Measurements from ENCODE around the gene PRRX1.

PRRX1 gene

DNA sequence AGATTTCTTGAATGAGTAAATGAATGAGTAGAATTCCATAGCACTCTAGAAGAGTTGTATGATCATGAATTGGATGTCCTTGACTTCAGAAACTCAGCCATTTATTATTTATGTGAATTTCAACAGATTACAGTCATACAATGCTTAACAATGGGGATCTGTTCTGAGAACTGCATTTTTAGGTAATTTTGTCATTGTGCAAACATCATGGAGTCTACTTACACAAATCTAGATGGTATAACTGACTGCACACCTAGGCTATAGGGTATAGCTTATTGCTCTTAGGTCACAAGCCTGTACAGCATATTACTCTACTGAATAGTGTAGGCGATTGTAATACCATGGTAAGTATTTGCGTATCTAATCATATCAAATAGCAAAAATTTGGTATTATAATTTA lies 59.6 kb downstream of the PRRX1 start:
- no peak for DNase-seq

GRCh38 chr1:170725326-170725725 lies 61.4 kb downstream of the PRRX1 start:
- DNase-seq = no peak

DNA sequence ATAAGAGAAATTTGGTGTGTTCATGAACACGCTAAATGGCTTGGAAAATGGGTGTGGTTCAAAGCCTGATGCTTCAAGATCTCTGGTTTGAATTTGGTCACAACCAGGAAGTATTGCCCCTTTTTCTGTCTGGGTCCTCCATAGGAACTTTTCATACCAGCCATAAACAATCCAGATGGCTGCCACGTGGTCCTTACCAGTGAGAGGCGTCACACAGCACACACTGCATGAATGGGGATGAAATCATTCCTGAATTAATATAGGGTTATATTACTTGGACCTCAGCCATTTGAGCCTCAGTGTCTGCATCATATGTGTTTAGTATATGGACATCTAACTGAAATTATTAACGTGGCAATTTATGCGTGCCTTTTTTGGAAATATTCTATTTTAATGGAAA lies 64.0 kb downstream of the PRRX1 start:
- no peak for DNase-seq

GRCh38 chr1:170729225-170730002 lies 65.5 kb downstream of the PRRX1 start:
- DNase-seq = no peak

GRCh38 chr1:170730014-170730413 lies 66.1 kb downstream of the PRRX1 start:
- no peak for DNase-seq

DNA sequence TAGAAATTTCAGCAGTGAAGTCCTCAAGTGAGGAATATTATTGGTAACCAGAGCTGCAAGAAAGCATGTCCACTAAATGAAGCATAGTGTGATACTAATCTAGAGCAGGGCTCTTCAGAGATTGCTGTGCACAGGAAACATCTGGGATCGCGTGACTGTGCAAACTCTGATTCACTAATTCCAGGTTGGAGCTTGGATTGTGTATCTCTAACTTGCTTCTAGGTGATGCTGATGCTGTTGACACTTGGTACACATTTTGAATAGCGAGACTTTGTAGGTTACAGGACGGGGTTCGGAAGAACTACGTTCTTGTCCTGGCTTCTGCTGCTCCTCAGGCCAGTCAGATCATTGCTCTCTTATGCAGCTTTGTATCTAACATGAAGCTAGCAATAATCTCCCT lies 66.5 kb downstream of the PRRX1 start:
- DNase-seq = no peak

- no peak for DNase-seq
Measured at GRCh38 chr1:170731566-170732251, 67.8 kb downstream of the PRRX1 start.

DNA sequence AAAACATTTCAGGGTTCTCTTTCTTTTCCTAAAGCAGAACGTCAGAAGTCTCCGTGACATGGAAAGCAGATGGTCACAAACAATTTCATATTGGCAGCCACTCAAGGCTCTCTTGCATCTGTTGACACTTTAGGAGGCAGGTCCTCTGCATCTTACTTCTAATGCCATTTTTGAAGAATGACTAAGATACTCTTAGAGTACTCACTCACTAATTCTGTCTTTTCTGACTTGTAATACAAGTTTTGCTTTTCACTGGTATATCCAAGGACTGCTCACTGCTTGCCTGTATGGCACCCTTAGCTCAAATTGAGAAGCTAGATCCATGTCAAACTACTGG lies 68.3 kb downstream of the PRRX1 start:
- DNase-seq = no peak

DNA sequence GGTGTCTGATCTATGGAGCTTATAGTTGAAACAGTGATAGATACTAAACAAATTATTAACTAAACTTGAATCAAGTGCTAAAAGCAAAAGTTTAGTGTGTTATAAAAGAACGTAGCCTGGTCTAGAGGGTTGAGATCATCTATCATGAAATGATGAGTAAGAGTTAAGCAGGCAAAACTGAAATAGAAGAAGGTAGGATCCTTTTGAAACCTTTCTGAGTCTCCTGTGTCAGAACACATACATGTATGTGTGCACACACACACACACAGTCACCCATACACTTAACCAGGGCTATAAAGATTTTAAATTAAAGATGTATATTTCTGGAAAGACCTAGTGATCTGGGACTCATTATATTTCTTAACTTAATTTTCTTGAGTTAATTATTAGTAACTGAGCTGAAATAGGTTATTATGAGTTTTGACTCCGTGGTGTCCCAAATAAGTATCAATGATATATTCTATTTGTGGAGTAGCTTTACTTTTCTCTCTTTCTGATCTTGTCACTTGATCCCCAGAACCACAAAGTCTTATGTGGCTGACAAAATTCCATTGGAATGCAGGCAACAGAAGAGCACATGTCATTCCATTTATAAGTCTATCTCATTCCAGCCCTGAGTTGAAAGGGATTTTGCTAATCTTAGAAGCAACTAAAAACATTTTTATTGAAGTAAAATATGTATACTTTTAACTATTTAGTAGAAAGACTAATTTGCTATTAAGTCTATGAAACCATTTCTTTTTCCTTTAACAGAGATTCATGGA lies 70.7 kb downstream of the PRRX1 start:
- DNase-seq = no peak

GRCh38 chr1:170735366-170736263 lies 71.7 kb downstream of the PRRX1 start:
- DNase-seq = no peak

DNA sequence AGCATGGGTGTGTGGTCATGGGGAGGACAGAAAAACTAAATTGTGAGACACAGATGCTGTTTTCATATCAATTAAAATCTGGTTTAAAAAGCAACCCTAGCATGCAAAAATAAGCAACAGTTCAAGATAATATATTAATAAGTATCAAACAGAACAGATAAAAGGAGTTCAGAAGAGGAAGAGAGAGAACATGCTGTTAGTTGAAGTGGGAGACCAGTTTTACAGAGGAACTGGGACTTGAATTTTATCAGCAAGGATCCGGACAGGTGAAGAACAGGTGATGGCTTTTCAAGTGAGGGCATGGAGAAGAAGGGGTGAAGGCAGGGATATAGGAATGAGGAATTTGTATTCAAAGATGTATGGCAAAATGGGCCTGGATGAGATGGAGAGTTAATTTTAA lies 75.9 kb downstream of the PRRX1 start:
- DNase-seq = no peak

DNA sequence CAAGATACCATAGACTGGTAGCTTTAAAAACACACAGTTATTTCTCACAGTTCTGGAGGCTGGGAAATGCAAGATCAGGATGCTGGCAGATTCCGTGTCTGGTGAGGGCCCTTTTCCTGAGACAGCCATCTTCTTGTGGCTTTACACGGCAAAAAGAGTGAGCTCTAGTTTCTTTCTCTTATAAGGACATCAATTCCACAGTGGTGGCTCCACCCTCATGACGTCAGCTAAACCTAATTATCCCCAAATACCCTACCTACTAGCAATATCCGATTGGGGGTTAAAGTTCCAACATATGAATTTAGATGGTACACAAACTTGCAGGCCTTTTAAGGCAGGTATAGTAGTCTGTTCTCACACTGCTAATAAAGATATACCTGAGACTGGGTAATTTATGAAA lies 77.7 kb downstream of the PRRX1 start:
- DNase-seq = no peak

GRCh38 chr1:170742600-170742999 lies 78.7 kb downstream of the PRRX1 start:
- no peak for DNase-seq

DNA sequence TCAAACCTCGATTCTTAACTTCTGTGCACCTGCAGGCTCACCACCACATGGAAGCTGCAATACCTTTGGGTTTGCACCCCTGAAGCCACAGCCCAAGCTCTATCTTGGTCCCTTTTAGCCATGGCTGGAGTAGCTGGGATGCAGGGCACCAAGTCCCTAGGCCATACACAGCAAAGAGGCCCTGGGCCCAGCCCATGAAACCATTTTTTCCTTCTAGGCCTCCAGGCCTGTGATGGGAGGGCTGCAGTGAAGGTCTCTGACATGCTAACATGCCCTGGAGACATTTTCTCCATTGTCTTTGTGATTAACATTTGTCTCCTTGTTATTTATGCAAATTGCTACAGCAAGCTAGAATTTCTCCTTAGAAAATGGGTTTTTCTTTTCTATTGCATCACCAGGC lies 79.2 kb downstream of the PRRX1 start:
- no peak for DNase-seq

- DNase-seq = no peak
Measured at GRCh38 chr1:170749549-170749948, 85.6 kb downstream of the PRRX1 start.

DNA sequence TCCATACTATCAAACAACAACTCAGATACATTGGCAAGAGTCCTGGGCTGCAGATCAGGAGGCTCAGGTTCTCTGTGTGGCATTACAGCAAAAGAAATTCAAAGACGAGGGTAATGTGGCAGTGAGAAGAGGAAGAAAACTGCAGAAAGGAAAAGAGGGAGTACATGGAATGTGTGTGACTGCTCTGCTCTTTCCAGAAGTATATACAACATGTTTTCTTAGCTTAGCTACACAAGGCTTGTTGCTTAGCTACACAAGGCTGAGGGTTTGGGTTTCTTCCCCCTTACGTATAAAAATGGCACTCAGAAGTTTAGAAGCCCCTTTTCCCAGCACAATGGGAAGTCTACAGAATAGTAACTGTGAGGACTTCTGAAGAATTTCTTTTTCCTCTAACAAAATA lies 86.0 kb downstream of the PRRX1 start:
- DNase-seq = no peak

- no peak for DNase-seq
Measured at GRCh38 chr1:170755795-170756194, 91.9 kb downstream of the PRRX1 start.

GRCh38 chr1:170758992-170759391 lies 95.1 kb downstream of the PRRX1 start:
- DNase-seq = no peak

DNA sequence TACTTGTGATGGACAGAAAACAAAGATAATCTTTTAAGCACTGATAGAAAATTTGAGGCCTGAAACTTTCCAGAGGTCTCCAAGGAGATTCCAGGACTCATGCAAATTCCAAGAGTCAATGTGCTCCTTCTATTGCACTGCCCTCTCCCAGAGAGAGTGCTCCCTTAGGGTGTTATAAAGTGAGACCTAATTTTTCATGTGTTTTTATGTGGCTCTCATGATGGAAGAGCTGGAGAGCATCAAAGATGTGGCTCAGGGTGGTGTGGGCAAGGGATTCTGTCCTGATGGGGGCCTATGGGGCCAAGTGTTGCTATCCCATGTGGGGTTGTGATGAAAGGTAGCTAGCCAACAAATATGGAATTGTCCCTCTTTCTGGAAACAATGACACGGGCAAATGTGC lies 101.3 kb downstream of the PRRX1 start:
- no peak for DNase-seq

GRCh38 chr1:170765712-170766330 lies 101.9 kb downstream of the PRRX1 start:
- no peak for DNase-seq

DNA sequence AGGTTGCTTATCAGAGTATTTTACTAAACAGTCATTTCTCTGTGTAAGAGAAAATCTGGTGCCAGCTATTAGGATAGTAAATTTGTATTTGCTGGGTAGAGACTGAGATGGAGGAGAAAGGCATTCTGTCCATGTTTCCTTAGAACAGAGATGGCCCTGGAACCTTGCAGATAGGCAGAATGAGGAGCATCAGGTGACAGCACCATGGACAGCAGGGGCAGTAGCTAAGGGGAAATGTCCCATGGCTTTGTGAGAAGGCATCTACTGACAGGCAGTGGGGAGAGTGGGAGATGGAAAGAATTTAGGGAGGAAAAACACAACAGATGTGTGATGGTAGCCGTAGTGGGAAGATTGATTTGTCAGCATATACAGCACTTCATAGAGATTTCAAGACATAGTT lies 105.0 kb downstream of the PRRX1 start:
- no peak for DNase-seq

DNA sequence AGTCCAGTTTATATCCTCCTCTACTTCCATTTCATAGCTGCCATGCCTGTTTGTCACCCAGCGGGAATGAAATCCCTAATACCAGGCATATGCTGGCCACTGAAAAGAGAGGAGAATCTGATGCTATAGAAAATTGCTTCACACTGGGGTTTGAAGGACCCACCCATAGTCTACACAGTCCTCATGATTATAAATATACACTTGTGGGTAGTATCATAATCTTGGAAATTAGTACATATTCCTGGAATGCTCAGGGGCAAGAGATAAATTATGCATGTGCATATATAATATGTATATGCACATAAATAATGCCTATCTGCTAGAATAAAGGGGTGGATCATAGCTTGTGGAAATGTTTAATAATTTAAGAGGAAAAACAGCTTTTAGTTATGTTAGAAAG lies 105.8 kb downstream of the PRRX1 start:
- no peak for DNase-seq

- DNase-seq = no peak
Measured at GRCh38 chr1:170770254-170770653, 106.3 kb downstream of the PRRX1 start.
